ENCODE results near the gene DGKZ. TPM values are rescaled to one million over a fixed set of nuclear protein-coding genes. Genes with fewer than 3 reads are reported as not detected.

DGKZ gene
- total and polyA plus RNA-seq, 2 donors (not counting 3 experiments of a cell fraction or from before 2014, with no cell fraction given) = 88.8 to 127 TPM

- H3K4me1 ChIP-seq (ENCODE audit: control insufficient read depth, extremely low read depth, insufficient read depth, low read length) = peaks cover 17% of the 10 kb centered on the region
- no peaks in the 10 kb centered on the region for H3K79me2 ChIP-seq (ENCODE audit: control insufficient read depth, insufficient read depth, low read length)
- POLR2A ChIA-PET = no interaction called here
- no peaks in the 10 kb centered on the region for H3K27me3 ChIP-seq (ENCODE audit: control insufficient read depth in 2 of 2, insufficient read depth in 2 of 2, low read length in 2 of 2)
- H3K9me1 ChIP-seq (replicated peaks; ENCODE audit: control insufficient read depth, extremely low read depth, insufficient read depth, low read length) = no peaks in the 10 kb centered on the region
- no peak for FAIRE-seq
- H4K20me1 ChIP-seq (replicated peaks; ENCODE audit: control insufficient read depth, extremely low read depth, insufficient read depth, low read length) = no peaks in the 10 kb centered on the region
- no peak overlapping the region for H3K4me3 ChIP-seq (replicated peaks in 1 of 3; ENCODE audit: insufficient read depth in 1 of 3, low read depth in 1 of 3, low read length in 3 of 3)
- no peaks in the 10 kb centered on the region for H3K36me3 ChIP-seq (ENCODE audit: control insufficient read depth in 2 of 2, extremely low read depth in 1 of 2, insufficient read depth in 2 of 2, low read length in 2 of 2)
- CTCF ChIA-PET = interaction anchor here (1.0 to 5.9 kb wide), 2 partner anchors 7 to 61 kb away, joined by 5 to 53 read pairs; no protein-coding TSS in a partner anchor
- DNase-seq (ENCODE audit: low read depth, low spot score) = no peak
- dilution Hi-C loops (cut with MboI; ENCODE audit: extremely low pct_ligation_motif_present, low sequenced_read_pairs) (no loop called here), intact Hi-C loops (cut with micrococcal nuclease) (no loop called here)
- H3K9me3 ChIP-seq (replicated peaks; ENCODE audit: control insufficient read depth, insufficient read depth, low read length) = no peaks in the 10 kb centered on the region
- no peak overlapping the region for H3K4me2 ChIP-seq (ENCODE audit: insufficient read depth, low read length)
- BruUV-seq (replicated peaks) = no TSS peak
- H2AFZ ChIP-seq (ENCODE audit: low read depth, low read length) = no peak overlapping the region
- no peak overlapping the region for H3K9ac ChIP-seq (replicated peaks; ENCODE audit: extremely low read depth, insufficient read depth, low read length)
- no peak overlapping the region for H3K27ac ChIP-seq (ENCODE audit: insufficient read depth, low read depth, low read length)
- TF ChIP-seq FOS (IDR thresholded peaks at IDR 0.05; ENCODE audit: borderline replicate concordance, insufficient read depth, low read length) (no peak), MAX (IDR thresholded peaks at IDR 0.05; ENCODE audit: insufficient read depth, insufficient read length) (no peak), POLR2A (IDR thresholded peaks at IDR 0.05; ENCODE audit: low read depth, low read length) (no peak), EZH2 (IDR thresholded peaks at IDR 0.05; ENCODE audit: borderline replicate concordance, low read depth, low read length, severe bottlenecking) (no peak), GATA2 (IDR thresholded peaks at IDR 0.05; ENCODE audit: insufficient read depth, insufficient read length, low read depth, low read length) (no peak), MYC (IDR thresholded peaks at IDR 0.05; ENCODE audit: low read depth, low read length) (no peak), CTCF (IDR thresholded peaks at IDR 0.05; ENCODE audit: extremely low read depth in 1 of 2, insufficient read depth in 1 of 2, low read depth in 1 of 2, low read length in 2 of 2) (no peak), JUN (IDR thresholded peaks at IDR 0.05; ENCODE audit: borderline replicate concordance, insufficient read depth, insufficient read length, low read depth) (no peak), POLR2AphosphoS5 (IDR thresholded peaks at IDR 0.05; ENCODE audit: insufficient read depth, low read depth, low read length) (no peak)
Observed at GRCh38 chr11:46300270-46300669, 47.0 kb upstream of the DGKZ start.
